Mammary epithelial cell (primary cell): ENCODE data around the gene NPPA.

Experiments used
- EZH2 ChIP-seq: IDR thresholded peaks from 2 replicates; pipeline ENCODE4 v1.6.1; 2012; ENCODE audit warnings: low read length, inconsistent platforms, borderline replicate concordance
- TF ChIP-seq, protein P1 (sequence below), 2 donors: IDR thresholded peaks in 1 of 2; conservative IDR thresholded peaks in 1 of 2; 2 replicates each; pipeline ENCODE4 v1.5.1; 2011 to 2012; ENCODE audit warnings: inconsistent platforms in 2 of 2, low read length in 2 of 2, mild to moderate bottlenecking in 2 of 2, control low read depth in 1 of 2, low read depth in 1 of 2; ENCODE audit not compliant: insufficient read depth in 1 of 2; ENCODE audit errors: extremely low read depth in 1 of 2

- TF ChIP-seq EZH2 = no peak
- TF ChIP-seq, protein P1, sequence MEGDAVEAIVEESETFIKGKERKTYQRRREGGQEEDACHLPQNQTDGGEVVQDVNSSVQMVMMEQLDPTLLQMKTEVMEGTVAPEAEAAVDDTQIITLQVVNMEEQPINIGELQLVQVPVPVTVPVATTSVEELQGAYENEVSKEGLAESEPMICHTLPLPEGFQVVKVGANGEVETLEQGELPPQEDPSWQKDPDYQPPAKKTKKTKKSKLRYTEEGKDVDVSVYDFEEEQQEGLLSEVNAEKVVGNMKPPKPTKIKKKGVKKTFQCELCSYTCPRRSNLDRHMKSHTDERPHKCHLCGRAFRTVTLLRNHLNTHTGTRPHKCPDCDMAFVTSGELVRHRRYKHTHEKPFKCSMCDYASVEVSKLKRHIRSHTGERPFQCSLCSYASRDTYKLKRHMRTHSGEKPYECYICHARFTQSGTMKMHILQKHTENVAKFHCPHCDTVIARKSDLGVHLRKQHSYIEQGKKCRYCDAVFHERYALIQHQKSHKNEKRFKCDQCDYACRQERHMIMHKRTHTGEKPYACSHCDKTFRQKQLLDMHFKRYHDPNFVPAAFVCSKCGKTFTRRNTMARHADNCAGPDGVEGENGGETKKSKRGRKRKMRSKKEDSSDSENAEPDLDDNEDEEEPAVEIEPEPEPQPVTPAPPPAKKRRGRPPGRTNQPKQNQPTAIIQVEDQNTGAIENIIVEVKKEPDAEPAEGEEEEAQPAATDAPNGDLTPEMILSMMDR (conservative IDR thresholded peaks at IDR 0.05 in 1 of 2, IDR thresholded peaks at IDR 0.05 in 1 of 2; ENCODE audit: extremely low read depth in 1 of 2, insufficient read depth in 1 of 2, low read depth in 1 of 2, low read length in 2 of 2) = no peak
Observed at GRCh38 chr1:11862890-11863289, 15.3 kb upstream of the NPPA start.
